ENCODE results near the gene CACNA1C. TPM values are rescaled to one million over a fixed set of nuclear protein-coding genes. Genes with fewer than 3 reads are reported as not detected.
"Not testable (repeated sequence)": the region's sequence is repeated elsewhere in the genome, so short reads cannot be mapped to it uniquely, and the experiment has no call there.

The CACNA1C gene
- total and polyA plus RNA-seq, 2 donors (not counting 1 experiment from before 2014, with no cell fraction given) = 0.01 to 0.02 TPM

- H3K4me3 ChIP-seq (ENCODE audit: control extremely low read depth in 1 of 5, extremely low read depth in 1 of 5, insufficient read depth in 1 of 5, low read depth in 2 of 5, low read length in 4 of 5) = no peak overlapping the region
- intact Hi-C loops (cut with micrococcal nuclease) = no loop called here
- ATAC-seq (ENCODE audit: low read depth) (no peak), DNase-seq (no peak)
- no peaks in the 10 kb centered on the region for H3K79me2 ChIP-seq (ENCODE audit: control insufficient read depth, insufficient read depth, low read length)
- no peaks in the 10 kb centered on the region for H3K27me3 Mint-ChIP-seq
- H3K9me3 ChIP-seq (ENCODE audit: control extremely low read depth in 1 of 3, control insufficient read depth in 2 of 3, insufficient read depth in 1 of 3, low read length in 2 of 3) = no peaks in the 10 kb centered on the region
- no peak overlapping the region for H3K27ac Mint-ChIP-seq
- H3K27me3 ChIP-seq (replicated peaks in 1 of 4; ENCODE audit: control extremely low read depth in 1 of 4, control insufficient read depth in 3 of 4, insufficient read depth in 4 of 4, low read length in 3 of 4) = no peaks in the 10 kb centered on the region
- CTCF ChIA-PET = interaction anchor here (0.7 to 1.7 kb wide), 5 partner anchors 8 to 358 kb away, joined by 3 to 11 read pairs (median 4); no protein-coding TSS in a partner anchor
- TF ChIP-seq CTCF (IDR thresholded peaks at IDR 0.05) = no peak
- no peak for TF ChIP-seq EZH2 (IDR thresholded peaks at IDR 0.05; ENCODE audit: borderline replicate concordance, insufficient read depth, low read depth, low read length, poor library complexity, severe bottlenecking)
- H3K9ac ChIP-seq (ENCODE audit: low read length) = no peak overlapping the region
- H2AFZ ChIP-seq (ENCODE audit: insufficient read depth, low read depth, low read length, poor library complexity, severe bottlenecking) = no peak overlapping the region
- H3K27ac ChIP-seq (ENCODE audit: low read length in 2 of 2) = no peak overlapping the region
- POLR2A ChIA-PET = no interaction called here
- no peaks in the 10 kb centered on the region for H3K9me3 Mint-ChIP-seq (ENCODE audit: insufficient read depth)
- H3K4me1 ChIP-seq (ENCODE audit: control insufficient read depth in 2 of 2, insufficient read depth in 2 of 2, low read length in 2 of 2) = peaks cover 0 to 4% of the 10 kb centered on the region in 2 donors
- H3K4me3 Mint-ChIP-seq = no peak overlapping the region
- no peaks in the 10 kb centered on the region for H3K4me1 Mint-ChIP-seq
- no peaks in the 10 kb centered on the region for H3K36me3 ChIP-seq (replicated peaks in 1 of 2; ENCODE audit: control extremely low read depth in 1 of 2, control insufficient read depth in 1 of 2, extremely low read depth in 1 of 2, insufficient read depth in 2 of 2, low read length in 1 of 2)
- H4K20me1 ChIP-seq (ENCODE audit: control insufficient read depth, insufficient read depth, low read length, poor library complexity, severe bottlenecking) = no peaks in the 10 kb centered on the region
- WGBS (ENCODE audit: insufficient coverage) = 60% methylated on average over 7 of the region's 12 CpGs
- no peak overlapping the region for H3K4me2 ChIP-seq (replicated peaks; ENCODE audit: low read depth, low read length, poor library complexity, severe bottlenecking)
These were observed 630.7 kb downstream of the CACNA1C start for GRCh38 chr12:2683283-2684025.

- H3K4me2 ChIP-seq (replicated peaks; ENCODE audit: low read depth, low read length, poor library complexity, severe bottlenecking); H2AFZ ChIP-seq (ENCODE audit: insufficient read depth, low read depth, low read length, poor library complexity, severe bottlenecking); H4K20me1 ChIP-seq (ENCODE audit: control insufficient read depth, insufficient read depth, low read length, poor library complexity, severe bottlenecking); H3K79me2 ChIP-seq (ENCODE audit: control insufficient read depth, insufficient read depth, low read length); ATAC-seq (ENCODE audit: low read depth); H3K4me3 ChIP-seq (ENCODE audit: control extremely low read depth in 1 of 5, extremely low read depth in 1 of 5, insufficient read depth in 1 of 5, low read depth in 2 of 5, low read length in 4 of 5); H3K27me3 Mint-ChIP-seq; intact Hi-C loops (cut with micrococcal nuclease); DNase-seq; H3K9ac ChIP-seq (ENCODE audit: low read length); H3K4me3 Mint-ChIP-seq; H3K36me3 ChIP-seq (replicated peaks in 1 of 2; ENCODE audit: control extremely low read depth in 1 of 2, control insufficient read depth in 1 of 2, extremely low read depth in 1 of 2, insufficient read depth in 2 of 2, low read length in 1 of 2); H3K27ac Mint-ChIP-seq; H3K4me1 Mint-ChIP-seq; H3K9me3 Mint-ChIP-seq (ENCODE audit: insufficient read depth); H3K4me1 ChIP-seq (ENCODE audit: control insufficient read depth in 2 of 2, insufficient read depth in 2 of 2, low read length in 2 of 2); POLR2A ChIA-PET; H3K9me3 ChIP-seq (ENCODE audit: control extremely low read depth in 1 of 3, control insufficient read depth in 2 of 3, insufficient read depth in 1 of 3, low read length in 2 of 3); H3K27ac ChIP-seq (ENCODE audit: low read length in 2 of 2); H3K27me3 ChIP-seq (replicated peaks in 1 of 4; ENCODE audit: control extremely low read depth in 1 of 4, control insufficient read depth in 3 of 4, insufficient read depth in 4 of 4, low read length in 3 of 4): not testable (repeated sequence)
- WGBS (ENCODE audit: insufficient coverage) = 75% methylated on average over 3 of the region's 6 CpGs
- CTCF ChIA-PET = interaction anchor here (1.7 kb wide), 1 partner anchor 100 kb away, joined by 11 read pairs; no protein-coding TSS in a partner anchor
These were observed 631.2 kb downstream of the CACNA1C start for GRCh38 chr12:2684026-2684325.

GRCh38 chr12:2685620-2686279, 633.0 kb downstream of the CACNA1C start:
- CTCF ChIA-PET; H3K4me3 ChIP-seq (ENCODE audit: control extremely low read depth in 1 of 5, extremely low read depth in 1 of 5, insufficient read depth in 1 of 5, low read depth in 2 of 5, low read length in 4 of 5); H3K4me2 ChIP-seq (replicated peaks; ENCODE audit: low read depth, low read length, poor library complexity, severe bottlenecking); H2AFZ ChIP-seq (ENCODE audit: insufficient read depth, low read depth, low read length, poor library complexity, severe bottlenecking); H3K27ac ChIP-seq (ENCODE audit: low read length in 2 of 2); H3K27me3 ChIP-seq (replicated peaks in 1 of 4; ENCODE audit: control extremely low read depth in 1 of 4, control insufficient read depth in 3 of 4, insufficient read depth in 4 of 4, low read length in 3 of 4); H3K9me3 ChIP-seq (ENCODE audit: control extremely low read depth in 1 of 3, control insufficient read depth in 2 of 3, insufficient read depth in 1 of 3, low read length in 2 of 3); DNase-seq; H3K36me3 ChIP-seq (replicated peaks in 1 of 2; ENCODE audit: control extremely low read depth in 1 of 2, control insufficient read depth in 1 of 2, extremely low read depth in 1 of 2, insufficient read depth in 2 of 2, low read length in 1 of 2); H3K27me3 Mint-ChIP-seq; H3K4me1 ChIP-seq (ENCODE audit: control insufficient read depth in 2 of 2, insufficient read depth in 2 of 2, low read length in 2 of 2); ATAC-seq (ENCODE audit: low read depth); H3K79me2 ChIP-seq (ENCODE audit: control insufficient read depth, insufficient read depth, low read length); H3K9me3 Mint-ChIP-seq (ENCODE audit: insufficient read depth); H4K20me1 ChIP-seq (ENCODE audit: control insufficient read depth, insufficient read depth, low read length, poor library complexity, severe bottlenecking); POLR2A ChIA-PET; H3K9ac ChIP-seq (ENCODE audit: low read length); H3K4me3 Mint-ChIP-seq; intact Hi-C loops (cut with micrococcal nuclease); H3K27ac Mint-ChIP-seq: not testable (repeated sequence)
- peaks cover 10% of the 10 kb centered on the region for H3K4me1 Mint-ChIP-seq
- 86% methylated on average over 16 of the region's 20 CpGs for WGBS (ENCODE audit: insufficient coverage)

Measured in B cell (primary cell).